Activated CD4-positive, alpha-beta T cell treated with anti-CD3 and anti-CD28 coated beads, Interleukin-2, amount 50 U/mL, for 16 hours (primary cell): ENCODE results near the gene SSR4.
"Not testable (repeated sequence)": the region's sequence is repeated elsewhere in the genome, so short reads cannot be mapped to it uniquely, and the experiment has no call there.

Experiments used
- DNase-seq: peaks from one replicate; pipeline ENCODE4 v3.0.0-alpha.2; 2020

SSR4 gene

GRCh38 chrX:153794018-153794896, at the start of gene SSR4, which contains the start of gene IDH3G:
Gene SSR4, plus strand, starts transcription at chrX:153794668. Its CDS starts 20 bp downstream, at chrX:153794688.
Gene IDH3G, minus strand, starts transcription at chrX:153794375. Its CDS starts 49 bp downstream, at chrX:153794326.
- peak; percentile 95 for DNase-seq

DNA sequence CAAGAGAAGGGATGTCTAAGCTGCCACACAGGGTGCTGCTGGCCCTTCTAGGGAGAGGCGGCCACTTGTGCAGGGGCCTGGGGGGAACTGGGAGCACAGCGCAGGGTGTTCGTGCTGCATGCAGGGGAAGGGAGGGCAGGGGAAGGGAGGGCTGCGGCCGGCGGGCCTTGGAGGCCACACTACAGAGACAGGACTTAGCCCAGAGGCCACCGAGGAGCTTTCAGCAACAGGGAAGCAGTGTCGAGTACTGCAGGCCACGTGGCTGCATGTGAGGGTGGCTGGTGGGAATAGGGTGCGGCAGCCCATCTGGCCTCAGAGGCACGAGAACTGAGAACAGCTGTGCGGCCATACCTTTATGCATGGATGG, 49.4 kb upstream of the SSR4 start:
- DNase-seq, result not testable (repeated sequence)

GRCh38 chrX:153746359-153746758, 48.1 kb upstream of the SSR4 start:
- no peak for DNase-seq

GRCh38 chrX:153746991-153747390, 47.5 kb upstream of the SSR4 start:
- DNase-seq, result not testable (repeated sequence)

DNA sequence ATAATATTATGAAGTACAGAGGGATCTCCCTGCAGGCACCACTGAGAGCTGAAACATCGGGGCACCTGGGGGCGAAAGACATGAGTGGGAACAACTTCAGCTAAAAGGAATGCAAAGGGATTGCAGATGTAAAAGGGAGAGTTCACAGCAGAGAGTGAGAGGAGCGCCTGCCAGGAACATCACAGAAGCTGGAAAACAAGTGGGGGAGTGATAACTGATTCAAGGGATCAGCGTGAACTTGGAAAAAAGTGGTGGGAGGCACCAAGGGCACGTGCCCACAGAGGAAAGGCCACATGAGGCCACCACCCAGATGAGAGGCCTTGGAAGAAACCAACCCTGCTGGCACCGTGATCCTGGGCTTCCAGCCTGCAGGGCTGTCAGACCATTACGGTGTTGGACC, 45.5 kb upstream of the SSR4 start:
- not testable (repeated sequence) for DNase-seq

GRCh38 chrX:153750127-153750774, 44.2 kb upstream of the SSR4 start:
- no peak for DNase-seq

DNA sequence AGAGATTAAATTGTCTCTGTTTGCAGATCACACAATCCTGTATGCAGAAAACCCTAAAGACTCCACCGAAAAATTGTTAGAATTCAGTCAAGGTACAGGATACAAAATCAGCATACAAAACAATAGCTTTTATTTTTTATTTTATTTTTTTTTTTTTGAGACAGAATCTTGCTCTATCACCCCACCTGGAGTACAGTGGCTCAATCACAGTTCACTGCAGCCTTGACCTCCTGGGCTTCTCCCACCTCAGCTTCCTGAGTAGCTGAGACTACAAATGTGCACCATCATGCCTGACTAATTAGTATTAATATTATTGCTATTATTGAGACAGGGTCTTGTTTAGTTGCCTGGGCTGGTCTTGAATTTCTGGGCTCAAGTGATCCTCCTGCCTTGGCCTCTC, 39.3 kb upstream of the SSR4 start:
- no peak for DNase-seq

DNA sequence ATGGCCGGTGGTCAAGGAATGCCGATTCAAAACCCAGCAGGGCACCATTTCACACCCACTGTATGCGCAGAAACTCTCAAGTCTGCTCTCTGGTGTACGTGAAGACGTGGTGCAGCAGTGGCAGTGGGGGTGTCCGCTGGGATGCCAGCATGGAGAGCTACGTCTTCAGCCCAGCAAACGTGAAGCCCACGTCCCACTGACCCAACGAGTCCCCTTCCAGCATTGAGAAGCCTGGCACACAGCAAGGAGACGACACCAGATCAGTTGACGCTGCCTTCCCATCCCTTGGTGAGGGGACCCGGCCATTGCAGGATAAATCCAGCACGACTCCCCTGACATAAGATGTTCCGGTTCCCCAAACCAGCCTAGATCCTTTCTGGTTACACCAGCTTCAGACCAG, 32.6 kb upstream of the SSR4 start:
- no peak for DNase-seq

- no peak for DNase-seq
Observed at GRCh38 chrX:153762626-153763173, 31.8 kb upstream of the SSR4 start.

DNA sequence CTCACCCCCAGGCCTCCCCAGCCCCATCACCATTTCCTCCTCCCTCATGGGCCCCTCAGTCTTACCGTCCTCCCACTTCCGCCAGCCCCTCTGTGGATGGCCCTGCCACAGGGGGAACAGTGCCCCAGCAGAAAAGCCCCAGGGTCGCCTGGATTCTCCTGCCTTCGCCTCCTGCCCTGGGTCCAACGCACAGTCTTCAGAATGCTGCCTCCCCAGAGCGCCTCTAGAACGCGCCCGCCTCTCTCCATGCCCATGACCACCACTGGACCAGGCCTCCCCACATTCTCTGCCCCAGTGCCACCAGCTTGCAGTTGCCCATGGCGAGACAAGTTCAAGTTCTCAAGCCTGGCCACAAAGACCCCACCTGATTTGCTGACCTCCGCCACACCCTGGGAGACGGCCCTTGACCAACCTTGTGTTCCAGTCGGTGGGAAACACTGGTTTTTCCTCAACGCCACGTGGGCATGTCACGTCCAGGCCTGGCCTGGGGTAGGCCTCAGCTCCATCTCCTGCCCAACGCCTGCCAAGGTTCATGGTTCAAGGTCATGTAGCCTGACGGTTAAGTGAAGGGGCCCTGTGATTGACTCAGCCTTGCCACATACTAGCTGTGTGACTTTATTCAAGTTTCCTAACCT, 31.1 kb upstream of the SSR4 start:
- DNase-seq, result no peak

DNA sequence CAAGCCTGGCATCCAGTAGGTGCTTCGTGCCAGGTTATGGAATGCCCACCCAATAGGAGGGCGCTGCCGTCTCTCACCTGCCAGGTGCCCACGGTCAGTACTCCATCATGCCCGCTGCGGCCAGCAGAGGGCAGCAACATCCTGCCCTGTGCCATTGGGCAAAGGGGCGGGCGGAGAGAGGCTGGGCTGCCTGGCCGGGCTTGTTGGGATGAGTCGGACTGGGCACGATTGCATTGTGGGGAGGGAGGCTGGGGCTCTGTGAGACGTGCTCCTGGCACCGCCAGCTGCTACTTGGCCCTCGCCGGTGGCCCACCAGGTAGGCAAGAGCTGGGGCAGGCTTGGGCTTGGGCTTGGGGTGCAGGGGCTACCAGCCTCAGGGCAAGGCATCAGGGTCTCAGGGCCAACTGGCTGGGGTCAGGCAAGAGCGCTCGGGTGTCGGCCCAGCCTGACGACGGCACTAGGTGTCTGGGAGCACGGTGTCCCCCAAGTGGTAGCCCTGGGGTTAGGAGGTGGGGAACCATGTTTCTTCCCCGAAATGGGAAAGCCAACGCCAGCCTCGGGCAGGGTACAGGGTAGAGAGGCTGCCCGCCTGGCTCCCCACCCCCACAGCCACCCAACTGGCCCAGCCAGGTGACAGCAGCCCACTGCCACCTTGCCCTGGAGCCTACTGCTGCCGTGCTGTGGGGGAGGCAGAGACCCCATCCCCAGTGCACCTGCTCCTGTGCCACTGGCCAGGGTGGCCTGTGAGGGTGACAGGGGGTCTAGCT, 30.3 kb upstream of the SSR4 start, which contains the start of gene PLXNB3:
TSS of gene PLXNB3 (plus strand) at position 261 of the 767 bp plus-strand sequence. CDS start 1,287 bp downstream, outside the sequence.
- DNase-seq, result peak; percentile 77

- DNase-seq, result no peak
Observed at GRCh38 chrX:153764786-153765137, 29.7 kb upstream of the SSR4 start.

- DNase-seq, result no peak
Observed at GRCh38 chrX:153765138-153766079, 29.1 kb upstream of the SSR4 start.

DNA sequence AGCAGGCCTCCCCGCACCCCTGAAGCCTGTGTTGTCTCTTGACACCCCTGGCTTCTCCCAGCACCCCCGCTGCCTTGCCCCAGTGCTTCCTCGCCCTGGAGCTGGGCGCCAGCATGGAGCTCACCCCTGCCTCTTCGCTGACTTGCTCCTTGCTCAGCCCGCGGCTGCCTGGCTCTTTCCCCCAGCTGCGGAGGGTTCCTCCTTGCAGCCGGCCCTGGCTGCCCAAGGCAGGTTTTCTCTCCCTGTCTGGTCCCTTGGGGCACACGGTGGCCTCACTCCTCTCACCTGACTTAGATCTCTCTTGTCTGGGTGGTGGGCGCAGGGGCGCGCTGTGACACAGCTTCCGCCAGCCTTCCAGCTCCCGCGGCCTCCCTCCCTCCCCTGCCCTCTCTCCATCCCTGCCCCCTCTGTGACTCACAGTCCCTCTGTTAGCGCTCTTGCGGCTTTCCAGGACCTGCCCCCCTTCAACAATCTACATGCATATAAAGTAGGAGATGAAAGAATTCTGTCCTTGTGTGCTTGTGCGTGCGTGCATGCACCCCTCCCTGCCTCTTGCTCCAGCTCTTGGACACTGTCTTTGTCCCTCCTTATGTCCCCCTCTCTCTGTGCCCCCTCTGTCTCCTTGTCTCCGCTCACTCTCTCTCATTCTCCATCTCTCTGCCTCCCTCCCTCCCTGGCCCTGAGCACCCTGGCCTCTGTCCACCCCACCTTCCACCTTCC, 28.2 kb upstream of the SSR4 start:
- DNase-seq, result no peak

DNA sequence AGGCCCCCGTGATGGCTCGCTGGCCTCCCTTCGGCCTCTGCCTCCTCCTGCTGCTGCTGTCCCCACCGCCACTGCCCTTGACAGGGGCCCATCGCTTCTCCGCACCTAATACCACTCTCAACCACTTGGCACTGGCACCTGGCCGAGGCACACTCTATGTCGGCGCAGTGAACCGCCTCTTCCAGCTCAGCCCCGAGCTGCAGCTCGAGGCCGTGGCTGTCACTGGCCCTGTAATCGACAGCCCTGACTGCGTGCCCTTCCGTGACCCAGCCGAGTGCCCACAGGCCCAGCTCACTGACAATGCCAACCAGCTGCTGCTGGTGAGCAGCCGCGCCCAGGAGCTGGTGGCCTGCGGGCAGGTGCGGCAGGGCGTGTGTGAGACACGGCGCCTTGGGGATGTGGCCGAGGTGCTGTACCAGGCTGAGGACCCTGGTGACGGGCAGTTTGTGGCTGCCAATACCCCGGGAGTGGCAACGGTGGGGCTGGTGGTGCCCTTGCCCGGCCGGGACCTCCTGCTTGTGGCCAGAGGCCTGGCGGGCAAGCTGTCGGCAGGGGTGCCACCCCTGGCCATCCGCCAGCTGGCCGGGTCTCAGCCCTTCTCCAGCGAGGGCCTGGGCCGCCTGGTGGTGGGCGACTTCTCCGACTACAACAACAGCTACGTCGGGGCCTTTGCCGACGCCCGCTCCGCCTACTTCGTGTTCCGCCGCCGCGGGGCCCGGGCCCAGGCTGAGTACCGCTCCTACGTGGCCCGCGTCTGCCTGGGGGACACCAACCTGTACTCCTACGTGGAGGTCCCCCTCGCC, 27.4 kb upstream of the SSR4 start:
- DNase-seq, result no peak

- DNase-seq, result no peak
Observed at GRCh38 chrX:153767674-153768055, 26.8 kb upstream of the SSR4 start.

GRCh38 chrX:153768311-153769157, 25.9 kb upstream of the SSR4 start:
- no peak for DNase-seq

DNA sequence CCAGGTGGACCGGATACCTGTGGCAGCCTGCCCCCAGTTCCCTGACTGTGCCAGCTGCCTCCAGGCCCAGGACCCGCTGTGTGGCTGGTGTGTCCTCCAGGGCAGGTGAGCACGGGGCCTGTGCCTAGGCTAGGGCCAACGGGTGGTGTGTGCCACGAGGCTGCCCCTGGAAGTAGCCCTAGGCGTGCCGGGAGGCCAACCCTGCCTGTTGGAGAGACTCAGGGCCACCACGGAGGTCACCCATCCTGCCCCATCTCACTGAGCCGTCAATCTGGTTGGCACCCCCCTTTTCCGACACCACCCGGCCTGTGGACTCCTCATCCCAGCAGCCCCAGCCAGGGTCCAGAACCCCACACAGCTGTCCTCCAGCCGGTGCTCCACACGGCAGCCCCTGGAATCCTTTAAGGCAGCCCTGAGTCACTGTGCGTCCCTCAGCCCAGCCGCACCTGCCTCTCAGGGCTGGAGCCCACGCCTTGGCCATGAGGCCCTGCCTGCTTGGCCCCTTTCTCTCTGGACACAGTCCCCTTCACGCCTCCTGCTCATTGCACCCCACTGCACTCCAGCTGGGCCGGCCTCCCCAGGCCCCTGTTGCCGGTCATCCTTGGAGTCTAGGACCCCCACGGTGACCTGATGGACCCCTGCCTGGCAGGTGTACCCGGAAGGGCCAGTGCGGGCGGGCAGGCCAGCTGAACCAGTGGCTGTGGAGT, 25.2 kb upstream of the SSR4 start:
- no peak for DNase-seq
